Tibial artery (tissue), 4 donors: ENCODE data around the gene FXN.

Source experiments
- DNase-seq, 2 donors: peaks; one replicate each; pipeline ENCODE4 v3.0.0-alpha.2; 2019
- H3K27ac ChIP-seq, 2 donors: fragments of 200-600 bp; sonication (generic) in 1 of 2; 1 replicate in 1 of 2; 2 replicates in 1 of 2; pipeline ENCODE4 v1.5.1; 2018 to 2019; ENCODE audit warnings: mild to moderate bottlenecking in 1 of 2
- H3K27me3 ChIP-seq, 2 donors: fragments of 200-600 bp; sonication (generic) in 1 of 2; one replicate each; pipeline versions ENCODE4 v1.5.1 to v1.6.0; 2016 to 2019
- H3K36me3 ChIP-seq, 3 donors: fragments of 200-600 bp; sonication (generic) in 2 of 3; one replicate each; pipeline ENCODE4 v1.5.1; 2016 to 2019; ENCODE audit warnings: mild to moderate bottlenecking in 2 of 3
- H3K4me1 ChIP-seq, 4 donors: fragments of 200-600 bp; sonication (generic) in 2 of 4; 1 replicate in 3 of 4; 2 replicates in 1 of 4; pipeline ENCODE4 v1.5.1; 2016 to 2019
- H3K4me3 ChIP-seq, 2 donors: fragments of 200-600 bp; sonication (generic) in 1 of 2; 1 replicate in 1 of 2; 2 replicates in 1 of 2; pipeline ENCODE4 v1.5.1; 2018 to 2019; ENCODE audit warnings: mild to moderate bottlenecking in 2 of 2
- H3K9me3 ChIP-seq, 3 donors: fragments of 200-600 bp; sonication (generic) in 1 of 3; one replicate each; pipeline ENCODE4 v1.5.1; 2016 to 2019
- CTCF ChIP-seq, 2 experiments: fragments of 200-600 bp in 1 of 2; fragments of 450-650 bp in 1 of 2; IDR thresholded peaks; one replicate each; pipeline ENCODE4 v1.5.1; 2017 to 2019; ENCODE audit warnings: antibody characterized with exemption in 2 of 2, mild to moderate bottlenecking in 1 of 2, moderate library complexity in 1 of 2
- intact Hi-C: fragments of 100-400 bp; cut with DNase I; formaldehyde crosslinking; loops from one replicate; pipeline ENCODE4 v1.15.0; 2023; ENCODE audit warnings: low total_unique reads

Gene FXN

DNA sequence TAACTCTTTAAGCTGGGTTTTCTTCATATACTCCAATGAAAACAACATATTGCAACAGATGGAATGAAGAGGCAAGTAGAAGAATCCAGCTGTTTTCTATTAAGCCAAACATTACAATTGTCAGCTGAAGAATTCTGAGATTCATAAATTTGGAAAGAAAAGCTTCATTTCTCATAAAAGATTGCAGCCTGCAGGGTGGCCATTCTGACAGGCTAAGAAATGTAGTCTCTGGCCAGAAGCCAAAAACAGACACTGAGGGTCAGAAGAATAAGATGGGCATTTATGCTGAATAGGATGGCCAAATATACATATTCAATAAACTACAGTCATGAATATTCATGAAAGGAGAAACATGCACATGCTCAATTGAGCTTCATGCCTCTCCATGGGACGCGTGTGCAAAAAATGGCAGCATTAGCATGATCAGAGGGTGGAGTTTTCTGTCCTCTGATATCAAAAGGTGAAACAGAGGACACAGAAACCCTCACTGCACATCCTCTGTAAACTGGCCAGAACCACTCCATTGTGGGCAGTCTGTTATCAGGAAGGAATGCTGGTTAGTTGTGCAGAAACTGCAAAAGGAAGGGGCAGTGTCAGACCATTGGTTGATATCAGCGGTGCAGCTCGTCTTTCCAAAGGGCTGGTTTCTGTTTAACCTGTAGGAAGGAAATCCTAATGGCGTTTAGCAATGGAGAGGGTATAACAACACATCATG, 50.2 kb downstream of the FXN start:
- Histone ChIP-seq H3K27ac (no peak overlapping the region), H3K9me3 (no peaks in the 10 kb centered on the region), H3K4me1 (peaks cover 0 to 20% (median under 1%) of the 10 kb centered on the region in 4 donors), H3K27me3 (no peaks in the 10 kb centered on the region), H3K36me3 (no peaks in the 10 kb centered on the region), H3K4me3 (no peak overlapping the region)
- no peak for DNase-seq
- no peak for TF ChIP-seq CTCF (IDR thresholded peaks at IDR 0.05)
- intact Hi-C loops = no loop called here

DNA sequence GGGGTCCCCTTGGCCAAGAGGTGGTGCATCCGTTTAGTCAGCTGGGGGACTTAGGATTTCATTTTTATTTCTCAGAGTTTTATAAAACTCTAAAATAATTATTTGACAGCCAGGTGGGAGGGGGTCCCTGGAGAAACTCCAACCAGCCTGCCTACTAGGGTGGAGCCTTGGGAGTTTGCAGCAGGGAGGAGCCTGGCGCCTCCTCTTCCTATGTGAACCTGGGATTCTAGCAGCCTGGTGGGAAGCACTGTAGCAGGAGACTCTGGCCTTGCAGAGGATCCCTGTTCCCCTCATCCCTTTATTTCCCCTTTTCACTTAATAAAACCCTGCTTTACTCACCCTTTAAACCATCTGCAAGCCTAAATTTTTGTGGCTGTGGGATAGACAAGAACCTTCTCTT, 50.8 kb downstream of the FXN start:
- H3K27ac ChIP-seq = no peak overlapping the region
- peaks cover 0 to 20% (median 3%) of the 10 kb centered on the region in 4 donors for H3K4me1 ChIP-seq
- no peaks in the 10 kb centered on the region for H3K27me3 ChIP-seq
- TF ChIP-seq CTCF (IDR thresholded peaks at IDR 0.05) = no peak
- DNase-seq = no peak
- no peaks in the 10 kb centered on the region for H3K9me3 ChIP-seq
- no peaks in the 10 kb centered on the region for H3K36me3 ChIP-seq
- no peak overlapping the region for H3K4me3 ChIP-seq
- intact Hi-C loops = no loop called here

- peaks cover 0 to 20% (median 3%) of the 10 kb centered on the region in 4 donors for H3K4me1 ChIP-seq
- TF ChIP-seq CTCF (IDR thresholded peaks at IDR 0.05) = no peak
Observed at GRCh38 chr9:69086769-69087168, 51.2 kb downstream of the FXN start.

DNA sequence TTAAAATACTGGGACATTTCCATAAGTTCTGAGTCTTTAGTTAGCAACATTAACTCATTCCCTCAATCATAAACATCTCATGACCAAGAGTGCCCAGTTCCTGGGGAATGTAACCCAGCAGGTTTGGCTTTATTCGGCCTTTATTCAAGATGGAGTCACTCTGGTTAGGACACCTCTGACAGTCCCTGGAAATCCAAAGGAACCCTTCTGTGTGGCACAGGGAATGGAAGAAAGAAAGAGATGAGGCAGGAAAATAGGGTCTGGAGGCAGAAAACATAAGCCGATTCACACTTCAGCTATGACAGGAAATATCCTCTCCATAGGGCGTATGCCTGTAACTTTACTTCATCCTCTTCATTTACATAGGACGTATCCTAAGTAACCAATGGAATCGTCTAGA, 53.5 kb downstream of the FXN start:
- intact Hi-C loops = no loop called here
- H3K4me1 ChIP-seq = peaks cover 0 to 20% (median 3%) of the 10 kb centered on the region in 4 donors
- TF ChIP-seq CTCF (IDR thresholded peaks at IDR 0.05) = no peak
- no peak for DNase-seq
- no peaks in the 10 kb centered on the region for H3K36me3 ChIP-seq
- H3K27ac ChIP-seq = no peak overlapping the region
- H3K9me3 ChIP-seq = no peaks in the 10 kb centered on the region
- no peaks in the 10 kb centered on the region for H3K27me3 ChIP-seq
- no peak overlapping the region for H3K4me3 ChIP-seq

More at GRCh38 chr9:69086769-69087168, 51.2 kb downstream of the FXN start:
- H3K36me3 ChIP-seq = no peaks in the 10 kb centered on the region
- no peaks in the 10 kb centered on the region for H3K9me3 ChIP-seq
- intact Hi-C loops = no loop called here
- H3K27me3 ChIP-seq = no peaks in the 10 kb centered on the region
- no peak overlapping the region for H3K27ac ChIP-seq
- no peak for DNase-seq
- no peak overlapping the region for H3K4me3 ChIP-seq

DNA sequence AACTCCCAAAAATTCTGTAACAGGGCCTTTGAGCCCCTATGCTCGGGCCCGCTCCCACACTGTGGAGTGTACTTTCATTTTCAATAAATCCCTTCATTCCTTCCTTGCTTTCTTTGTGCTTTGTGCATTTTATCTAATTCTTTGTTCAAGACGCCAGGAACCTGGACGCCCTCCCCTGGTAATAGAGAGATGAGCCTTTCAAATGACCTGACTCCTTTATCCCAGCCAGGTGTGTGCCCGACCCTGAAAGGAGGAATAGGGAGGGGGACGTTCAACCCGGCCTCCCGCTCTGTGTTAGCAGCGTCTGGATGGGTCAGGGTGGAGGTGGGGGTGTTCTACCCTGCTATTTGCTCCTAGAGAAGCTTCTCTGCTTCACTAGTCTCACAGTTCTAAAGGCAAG, 53.9 kb downstream of the FXN start:
- no peak for DNase-seq
- H3K27ac ChIP-seq = no peak overlapping the region
- intact Hi-C loops = no loop called here

More for the DNA sequence above, 53.9 kb downstream of the FXN start:
- Histone ChIP-seq H3K4me3 (no peak overlapping the region), H3K9me3 (no peaks in the 10 kb centered on the region), H3K36me3 (no peaks in the 10 kb centered on the region), H3K4me1 (peaks cover 0 to 20% (median 3%) of the 10 kb centered on the region in 4 donors), H3K27me3 (no peaks in the 10 kb centered on the region)
- TF ChIP-seq CTCF (IDR thresholded peaks at IDR 0.05) = no peak
